ENCODE data around the gene C10orf67.

- TF ChIP-seq CTCF (conservative IDR thresholded peaks at IDR 0.05; ENCODE audit: low read length) (no peak), EZH2phosphoT487 (IDR thresholded peaks at IDR 0.05; ENCODE audit: borderline replicate concordance, low read depth, low read length) (no peak)
Measured at GRCh38 chr10:23381298-23382040, 36.9 kb upstream of the C10orf67 start.

Measured in OCI-LY7 (cell line).